ENCODE data around the gene PNCK.
"Not testable (repeated sequence)": the region's sequence is repeated elsewhere in the genome, so short reads cannot be mapped to it uniquely, and the experiment has no call there.

DNA sequence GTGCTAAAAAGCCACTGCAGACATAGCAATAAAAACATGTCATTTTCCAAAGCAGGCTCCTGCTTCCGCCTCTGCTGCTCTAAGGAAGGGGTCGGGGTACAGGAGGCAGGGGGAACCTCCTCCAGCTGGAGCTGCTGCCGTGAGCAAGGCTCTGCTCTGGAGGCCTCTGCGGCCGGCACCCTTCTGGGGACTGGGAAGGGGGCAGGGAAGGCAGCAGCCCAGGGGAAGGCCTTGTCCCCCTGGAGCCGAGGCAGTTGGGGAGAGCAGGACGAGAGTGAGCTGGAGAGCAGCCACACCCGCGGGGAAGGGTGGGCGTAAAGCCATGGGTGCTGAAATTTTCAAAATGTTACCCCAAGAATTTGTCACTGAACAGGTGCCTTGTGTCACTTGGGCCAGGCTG lies 22.9 kb upstream of the PNCK start:
- TF ChIP-seq, protein P1, sequence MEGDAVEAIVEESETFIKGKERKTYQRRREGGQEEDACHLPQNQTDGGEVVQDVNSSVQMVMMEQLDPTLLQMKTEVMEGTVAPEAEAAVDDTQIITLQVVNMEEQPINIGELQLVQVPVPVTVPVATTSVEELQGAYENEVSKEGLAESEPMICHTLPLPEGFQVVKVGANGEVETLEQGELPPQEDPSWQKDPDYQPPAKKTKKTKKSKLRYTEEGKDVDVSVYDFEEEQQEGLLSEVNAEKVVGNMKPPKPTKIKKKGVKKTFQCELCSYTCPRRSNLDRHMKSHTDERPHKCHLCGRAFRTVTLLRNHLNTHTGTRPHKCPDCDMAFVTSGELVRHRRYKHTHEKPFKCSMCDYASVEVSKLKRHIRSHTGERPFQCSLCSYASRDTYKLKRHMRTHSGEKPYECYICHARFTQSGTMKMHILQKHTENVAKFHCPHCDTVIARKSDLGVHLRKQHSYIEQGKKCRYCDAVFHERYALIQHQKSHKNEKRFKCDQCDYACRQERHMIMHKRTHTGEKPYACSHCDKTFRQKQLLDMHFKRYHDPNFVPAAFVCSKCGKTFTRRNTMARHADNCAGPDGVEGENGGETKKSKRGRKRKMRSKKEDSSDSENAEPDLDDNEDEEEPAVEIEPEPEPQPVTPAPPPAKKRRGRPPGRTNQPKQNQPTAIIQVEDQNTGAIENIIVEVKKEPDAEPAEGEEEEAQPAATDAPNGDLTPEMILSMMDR (IDR thresholded peaks at IDR 0.05) = not testable (repeated sequence)
- TF ChIP-seq POLR2AphosphoS5 (IDR thresholded peaks at IDR 0.05) = not testable (repeated sequence)

Measured in breast epithelium (tissue), 3 donors.